ENCODE results near the gene BSCL2. TPM values are rescaled to one million over a fixed set of nuclear protein-coding genes. Genes with fewer than 3 reads are reported as not detected.

BSCL2 gene
- total RNA-seq, 1 donor from 2014 or later: 23.7 TPM

DNA sequence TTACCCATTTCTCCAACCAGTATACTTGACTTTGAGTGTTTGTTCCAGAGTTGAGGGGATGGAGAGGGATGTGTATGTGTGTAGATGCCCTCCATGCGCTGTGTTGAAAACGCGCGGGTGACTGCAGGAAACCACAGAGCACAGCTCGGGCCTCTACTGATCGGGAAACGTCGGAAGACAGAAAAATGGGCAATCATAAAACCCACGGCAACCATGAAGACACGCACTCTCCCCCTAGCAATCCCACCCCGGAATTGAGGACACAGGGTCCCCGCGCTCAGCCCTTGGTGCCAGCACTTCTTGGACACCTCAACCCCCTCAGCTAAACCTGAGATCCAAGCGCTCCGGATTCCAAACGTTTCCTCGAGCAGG, 36.0 kb downstream of the BSCL2 start:
- TF ChIP-seq, protein P1, sequence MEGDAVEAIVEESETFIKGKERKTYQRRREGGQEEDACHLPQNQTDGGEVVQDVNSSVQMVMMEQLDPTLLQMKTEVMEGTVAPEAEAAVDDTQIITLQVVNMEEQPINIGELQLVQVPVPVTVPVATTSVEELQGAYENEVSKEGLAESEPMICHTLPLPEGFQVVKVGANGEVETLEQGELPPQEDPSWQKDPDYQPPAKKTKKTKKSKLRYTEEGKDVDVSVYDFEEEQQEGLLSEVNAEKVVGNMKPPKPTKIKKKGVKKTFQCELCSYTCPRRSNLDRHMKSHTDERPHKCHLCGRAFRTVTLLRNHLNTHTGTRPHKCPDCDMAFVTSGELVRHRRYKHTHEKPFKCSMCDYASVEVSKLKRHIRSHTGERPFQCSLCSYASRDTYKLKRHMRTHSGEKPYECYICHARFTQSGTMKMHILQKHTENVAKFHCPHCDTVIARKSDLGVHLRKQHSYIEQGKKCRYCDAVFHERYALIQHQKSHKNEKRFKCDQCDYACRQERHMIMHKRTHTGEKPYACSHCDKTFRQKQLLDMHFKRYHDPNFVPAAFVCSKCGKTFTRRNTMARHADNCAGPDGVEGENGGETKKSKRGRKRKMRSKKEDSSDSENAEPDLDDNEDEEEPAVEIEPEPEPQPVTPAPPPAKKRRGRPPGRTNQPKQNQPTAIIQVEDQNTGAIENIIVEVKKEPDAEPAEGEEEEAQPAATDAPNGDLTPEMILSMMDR (IDR thresholded peaks at IDR 0.05; ENCODE audit: insufficient read depth, low read length, severe bottlenecking): no peak
- no peak for FAIRE-seq
- no peak for DNase-seq (ENCODE audit: low read depth)
- Histone ChIP-seq H3K36me3 (ENCODE audit: control insufficient read depth, insufficient read depth, low read length) (peaks cover 8% of the 10 kb centered on the region), H3K4me3 (ENCODE audit: low read depth, low read length) (peak overlapping the region; percentile 87), H3K27me3 (ENCODE audit: control insufficient read depth, insufficient read depth, low read length) (no peaks in the 10 kb centered on the region)

DNA sequence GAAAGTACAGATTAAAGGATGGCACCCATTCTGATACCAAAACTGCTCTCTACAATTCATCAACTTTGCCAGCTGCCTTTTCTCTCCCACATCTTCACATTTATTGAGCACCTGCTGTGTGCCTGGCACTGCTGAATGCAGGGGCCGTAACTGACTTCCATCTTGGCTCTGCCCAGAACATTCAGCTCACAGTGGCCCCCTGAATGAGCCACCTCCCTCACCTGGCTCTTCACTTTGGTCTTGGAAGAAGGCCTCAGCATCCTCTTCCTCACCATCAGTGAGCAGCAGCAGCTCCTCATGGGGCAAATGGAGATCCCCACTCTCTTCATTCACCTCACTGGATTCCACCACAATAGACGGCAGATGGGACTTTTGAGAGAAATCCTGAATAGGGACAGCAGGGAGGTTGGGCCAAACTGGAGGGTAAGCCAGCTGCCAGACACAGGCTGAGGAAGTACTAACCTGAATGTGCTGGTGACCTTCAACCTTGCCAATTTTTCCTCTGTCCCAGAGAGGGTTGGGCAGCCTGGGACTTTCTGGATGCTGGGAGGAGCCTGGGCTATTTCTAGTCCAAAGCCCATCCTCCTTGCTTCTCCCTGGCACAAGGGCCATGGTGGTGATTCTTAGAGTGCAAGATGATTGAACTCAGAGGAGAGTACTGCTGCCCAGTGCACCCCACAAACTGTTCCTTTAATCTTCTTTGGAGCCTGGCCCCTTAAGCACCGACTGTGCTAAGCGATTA, 37.6 kb downstream of the BSCL2 start:
- Histone ChIP-seq H3K27me3 (ENCODE audit: control insufficient read depth, insufficient read depth, low read length) (no peaks in the 10 kb centered on the region), H3K4me3 (ENCODE audit: low read depth, low read length) (no peak overlapping the region), H3K36me3 (ENCODE audit: control insufficient read depth, insufficient read depth, low read length) (peaks cover 9% of the 10 kb centered on the region)
- DNase-seq (ENCODE audit: low read depth): no peak
- TF ChIP-seq, protein P1 (IDR thresholded peaks at IDR 0.05; ENCODE audit: insufficient read depth, low read length, severe bottlenecking): no peak
- no peak for FAIRE-seq

DNA sequence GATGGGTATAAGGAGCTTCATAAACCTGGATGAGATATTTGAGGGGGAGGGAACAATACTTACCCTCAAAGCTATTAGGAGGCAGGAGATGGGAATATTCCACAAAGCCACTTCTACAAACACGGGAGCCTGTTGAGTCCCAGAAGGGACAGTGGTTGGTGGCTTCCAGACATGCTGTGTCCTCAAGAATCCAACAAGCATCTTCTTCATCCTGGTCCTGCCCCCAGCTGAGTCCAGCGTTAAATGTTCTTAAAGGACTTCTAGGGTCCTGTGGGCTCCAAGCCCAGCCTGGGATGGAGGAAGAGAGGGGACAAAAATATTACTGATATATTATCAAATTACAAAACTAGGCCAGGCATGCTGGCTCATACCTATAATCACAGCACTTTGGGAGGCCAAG, 39.8 kb downstream of the BSCL2 start:
- no peak for FAIRE-seq
- TF ChIP-seq, protein P1 (IDR thresholded peaks at IDR 0.05; ENCODE audit: insufficient read depth, low read length, severe bottlenecking): no peak

DNA sequence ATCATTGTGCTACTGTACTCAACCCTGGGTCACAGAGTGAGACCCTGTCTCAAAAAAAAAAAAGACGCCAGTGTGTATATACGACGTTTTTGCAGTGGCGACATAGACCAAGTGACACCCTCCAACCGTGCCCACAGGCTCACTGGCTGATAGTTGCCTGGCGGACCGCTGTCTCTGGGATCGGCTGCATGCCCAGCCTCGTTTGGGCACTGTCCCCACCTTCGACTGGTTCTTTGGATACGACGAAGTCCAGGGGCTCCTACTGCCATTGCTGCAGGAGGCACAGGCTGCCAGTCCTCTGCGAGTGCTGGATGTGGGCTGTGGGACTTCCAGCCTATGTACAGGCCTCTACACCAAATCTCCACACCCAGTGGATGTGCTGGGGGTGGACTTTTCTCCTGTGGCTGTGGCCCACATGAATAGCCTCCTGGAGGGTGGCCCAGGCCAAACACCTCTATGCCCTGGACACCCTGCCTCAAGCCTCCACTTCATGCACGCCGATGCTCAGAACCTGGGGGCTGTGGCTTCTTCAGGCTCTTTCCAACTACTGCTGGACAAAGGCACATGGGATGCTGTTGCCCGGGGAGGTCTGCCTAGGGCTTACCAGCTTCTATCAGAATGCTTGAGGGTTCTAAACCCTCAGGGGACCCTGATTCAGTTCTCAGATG, 40.8 kb downstream of the BSCL2 start:
- H3K36me3 ChIP-seq (ENCODE audit: control insufficient read depth, insufficient read depth, low read length): peaks cover 12% of the 10 kb centered on the region
- TF ChIP-seq, protein P1 (IDR thresholded peaks at IDR 0.05; ENCODE audit: insufficient read depth, low read length, severe bottlenecking): no peak
- FAIRE-seq: no peak

More for the DNA sequence above, 39.8 kb downstream of the BSCL2 start:
- H3K4me3 ChIP-seq (ENCODE audit: low read depth, low read length): no peak overlapping the region
- no peaks in the 10 kb centered on the region for H3K27me3 ChIP-seq (ENCODE audit: control insufficient read depth, insufficient read depth, low read length)
- H3K36me3 ChIP-seq (ENCODE audit: control insufficient read depth, insufficient read depth, low read length): peaks cover 12% of the 10 kb centered on the region
- DNase-seq (ENCODE audit: low read depth): no peak

DNA sequence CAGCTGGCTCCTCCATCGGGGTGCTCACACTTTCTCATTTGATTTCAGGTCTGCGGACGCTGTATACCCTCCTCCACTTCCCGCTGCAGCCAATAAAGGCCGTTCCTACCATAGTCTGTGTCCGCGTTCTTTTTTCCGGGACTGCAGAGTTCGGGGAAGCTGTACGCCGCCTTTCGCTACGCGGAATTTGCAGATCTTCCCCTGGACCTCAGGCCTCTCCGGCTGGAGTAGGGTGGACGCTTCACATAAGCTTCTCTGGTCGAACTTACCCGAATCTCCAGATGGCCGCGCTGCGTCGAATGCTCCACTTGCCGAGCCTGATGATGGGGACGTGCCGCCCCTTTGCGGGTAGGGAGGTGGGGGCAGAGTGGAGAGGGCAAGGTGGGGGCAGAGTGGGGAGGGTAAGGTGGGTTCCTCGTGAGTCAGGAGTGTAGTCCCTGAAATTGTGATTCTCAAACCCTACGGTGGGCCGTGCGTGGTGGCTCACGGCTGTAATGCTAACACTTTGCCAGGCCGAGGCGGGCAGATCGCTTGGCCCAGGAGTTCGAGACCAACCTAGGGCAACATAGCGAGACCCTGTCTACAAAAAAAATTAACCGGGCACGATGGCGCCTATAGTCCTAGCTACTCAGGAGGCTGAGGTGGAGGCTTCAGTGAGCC, 41.5 kb downstream of the BSCL2 start:
- FAIRE-seq (no peak), DNase-seq (ENCODE audit: low read depth) (no peak)
- H3K36me3 ChIP-seq (ENCODE audit: control insufficient read depth, insufficient read depth, low read length): peaks cover 12% of the 10 kb centered on the region
- H3K4me3 ChIP-seq (ENCODE audit: low read depth, low read length): peak overlapping the region; percentile 80
- TF ChIP-seq, protein P1 (IDR thresholded peaks at IDR 0.05; ENCODE audit: insufficient read depth, low read length, severe bottlenecking): no peak
- no peaks in the 10 kb centered on the region for H3K27me3 ChIP-seq (ENCODE audit: control insufficient read depth, insufficient read depth, low read length)

More for the DNA sequence above, 40.8 kb downstream of the BSCL2 start:
- Histone ChIP-seq H3K4me3 (ENCODE audit: low read depth, low read length) (peak overlapping the region; percentile 80), H3K27me3 (ENCODE audit: control insufficient read depth, insufficient read depth, low read length) (no peaks in the 10 kb centered on the region)
- no peak for DNase-seq (ENCODE audit: low read depth)

All from bronchial epithelial cell (primary cell).